ENCODE results near the gene DSG2. TPM values are rescaled to one million over a fixed set of nuclear protein-coding genes. Genes with fewer than 3 reads are reported as not detected.
"Not testable (repeated sequence)": the region's sequence is repeated elsewhere in the genome, so short reads cannot be mapped to it uniquely, and the experiment has no call there.

DSG2 gene
- total RNA-seq = 100 to 1,000 TPM; 311 to 330 TPM
- long read RNA-seq, full-length matches to known transcripts = 271 of 424 reads
- long read RNA-seq, partial matches to known transcripts = 72 of 424 reads
- long read RNA-seq, other reads (novel, unspliced or antisense) = 81 of 424 reads

DNA sequence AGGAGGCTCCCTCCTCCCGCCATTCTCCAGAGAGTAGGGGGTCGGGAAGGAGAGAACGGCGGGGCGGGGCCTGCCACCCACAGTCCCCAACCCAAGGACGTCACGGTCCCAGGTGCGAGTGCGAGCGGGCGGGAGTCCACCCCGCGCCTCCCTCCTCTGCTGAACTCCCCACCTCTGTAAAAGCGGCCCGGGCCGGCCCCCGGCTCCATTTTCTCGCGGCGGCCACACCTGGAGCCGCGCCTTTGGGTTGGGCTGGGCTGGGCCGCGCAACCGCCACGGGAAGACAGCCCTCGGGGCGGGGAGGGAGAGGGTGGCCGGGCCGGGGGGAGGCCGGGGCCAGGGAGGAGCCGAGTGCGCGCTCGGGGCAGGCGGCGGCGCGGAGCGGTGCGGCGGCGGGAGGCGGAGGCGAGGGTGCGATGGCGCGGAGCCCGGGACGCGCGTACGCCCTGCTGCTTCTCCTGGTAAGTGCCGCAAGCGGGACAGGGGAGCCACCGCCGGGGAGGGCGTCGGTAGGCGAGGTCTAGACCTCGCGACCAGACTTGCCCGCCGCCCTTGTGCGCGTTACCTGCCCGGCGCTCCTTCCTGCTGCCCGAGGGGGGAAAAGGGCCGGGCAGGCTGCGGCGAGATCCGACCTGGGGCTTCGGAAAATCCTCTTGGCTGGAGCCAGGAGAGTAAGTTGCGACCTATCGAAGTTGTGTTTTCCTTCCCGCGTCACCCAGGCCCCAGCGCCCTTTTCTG is at the start of gene DSG2:
DSG2 (plus strand) TSS at position 342 of the 738 bp plus-strand sequence; CDS start at position 417, 75 bp downstream.
- intact Hi-C loops (cut with DNase I, micrococcal nuclease) = no loop called here
- peak; percentile 91 to 92 for DNase-seq
- peak; percentile 89 for ATAC-seq

DNA sequence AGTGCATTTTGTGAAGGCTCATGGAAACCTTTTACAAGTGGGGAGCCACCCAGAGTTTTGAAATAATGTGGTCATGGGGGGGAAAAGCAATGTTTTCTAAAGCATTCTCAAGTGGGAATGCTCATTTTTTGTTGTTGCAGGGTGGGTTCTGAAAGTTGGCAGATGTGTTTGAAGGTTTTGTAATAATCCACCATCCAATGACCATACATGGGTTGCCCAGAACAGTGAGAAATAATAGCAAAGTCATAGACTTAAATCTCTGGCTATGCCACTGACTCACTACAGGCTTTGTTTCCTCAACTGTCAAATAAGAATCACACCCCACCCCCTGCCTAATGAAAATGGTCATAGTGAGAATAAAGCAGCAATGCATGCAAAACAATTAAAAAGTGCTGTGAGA is 47.6 kb upstream of the DSG2 start:
- ATAC-seq (no peak), DNase-seq (no peak)
- intact Hi-C loops (cut with DNase I, micrococcal nuclease) = no loop called here

DNA sequence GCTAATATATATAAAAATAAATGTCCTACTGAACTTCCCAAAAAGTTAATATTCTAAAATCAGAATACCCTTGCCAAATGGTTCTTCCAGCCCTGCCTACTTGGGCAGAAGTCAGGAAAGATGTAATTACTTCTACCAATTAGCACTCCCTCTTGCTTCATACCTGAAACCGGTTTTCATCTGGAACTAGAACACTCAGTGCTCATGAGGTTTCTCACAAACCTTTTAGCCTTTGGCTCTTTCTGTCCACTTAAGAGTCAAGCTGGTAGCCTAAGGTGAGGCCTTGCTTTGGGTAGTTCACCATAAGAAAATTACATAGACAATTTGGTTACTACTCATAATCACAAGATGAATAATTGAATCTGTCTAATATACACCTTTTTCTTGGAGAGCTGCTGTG is 46.4 kb upstream of the DSG2 start:
- DNase-seq (no peak), ATAC-seq (no peak)
- intact Hi-C loops (cut with DNase I, micrococcal nuclease) = no loop called here

DNA sequence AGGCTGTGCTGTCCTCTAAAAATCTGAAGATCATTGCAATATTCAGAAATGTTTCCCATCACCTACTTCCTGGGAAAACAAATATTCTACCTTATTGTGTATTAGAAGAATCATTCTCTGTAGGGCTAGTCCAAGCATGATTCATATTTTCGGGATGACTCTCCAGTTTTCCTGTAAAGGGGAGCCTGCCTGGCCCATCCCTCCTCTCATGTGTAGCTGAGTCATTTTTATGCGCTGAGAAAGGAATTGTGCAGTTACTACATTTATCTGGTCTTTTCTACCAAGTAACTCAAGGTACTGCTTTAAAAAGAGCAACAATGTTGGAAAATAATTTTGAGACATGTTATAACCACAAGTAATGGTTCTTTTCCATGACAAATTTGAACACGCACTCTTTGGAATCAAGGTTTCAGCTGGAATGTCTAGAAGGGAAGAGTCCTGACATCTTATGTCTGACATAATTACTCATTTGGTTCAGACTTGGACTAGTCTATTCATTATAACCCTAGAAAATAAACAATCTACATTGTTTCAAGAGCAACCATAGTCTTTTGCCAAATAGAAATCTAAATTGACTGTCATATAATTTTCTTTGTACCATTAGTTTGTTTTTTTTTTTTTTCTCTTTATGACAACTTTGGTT is 43.8 kb upstream of the DSG2 start:
- DNase-seq = no peak
- no peak for ATAC-seq
- intact Hi-C loops (cut with DNase I, micrococcal nuclease) = no loop called here

DNA sequence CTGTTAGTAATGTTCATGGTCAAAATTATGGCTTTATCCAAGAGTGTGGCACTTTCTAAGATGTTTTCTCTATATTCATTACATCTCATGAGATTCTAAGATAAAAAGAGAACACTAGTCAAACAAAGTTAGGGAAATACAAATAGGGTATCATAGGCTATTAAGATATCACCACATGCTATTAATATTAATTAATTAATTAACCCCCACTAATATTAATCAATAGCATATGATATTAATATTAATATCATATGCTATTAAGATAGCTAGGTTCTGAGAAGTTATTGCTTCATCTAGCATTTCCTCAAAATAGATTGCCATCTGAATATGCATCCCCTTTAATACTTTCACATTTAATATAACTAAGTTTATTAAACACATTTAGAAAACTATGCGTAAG is 28.3 kb upstream of the DSG2 start:
- DNase-seq (no peak), ATAC-seq (no peak)
- intact Hi-C loops (cut with DNase I, micrococcal nuclease) = no loop called here

DNA sequence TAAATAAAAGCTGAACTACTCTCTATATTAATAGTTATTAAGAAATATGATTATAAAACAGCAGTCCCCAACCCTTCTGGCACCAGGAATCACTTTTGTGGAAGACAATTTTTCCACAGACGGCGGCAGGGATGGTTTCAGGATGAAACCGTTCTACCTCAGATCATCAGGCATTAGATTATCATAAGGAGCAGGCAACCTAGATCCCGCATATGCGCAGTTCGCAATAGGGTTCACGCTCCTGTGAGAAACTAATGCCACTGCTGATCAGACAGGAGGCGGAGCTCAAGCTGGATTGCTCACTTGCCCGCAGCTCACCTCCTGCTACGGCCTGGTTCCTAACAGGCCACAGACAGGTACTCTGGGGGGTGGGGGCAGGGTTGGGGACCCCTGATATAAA is 19.3 kb upstream of the DSG2 start:
- ATAC-seq = no peak
- intact Hi-C loops (cut with DNase I, micrococcal nuclease) = no loop called here
- no peak for DNase-seq

DNA sequence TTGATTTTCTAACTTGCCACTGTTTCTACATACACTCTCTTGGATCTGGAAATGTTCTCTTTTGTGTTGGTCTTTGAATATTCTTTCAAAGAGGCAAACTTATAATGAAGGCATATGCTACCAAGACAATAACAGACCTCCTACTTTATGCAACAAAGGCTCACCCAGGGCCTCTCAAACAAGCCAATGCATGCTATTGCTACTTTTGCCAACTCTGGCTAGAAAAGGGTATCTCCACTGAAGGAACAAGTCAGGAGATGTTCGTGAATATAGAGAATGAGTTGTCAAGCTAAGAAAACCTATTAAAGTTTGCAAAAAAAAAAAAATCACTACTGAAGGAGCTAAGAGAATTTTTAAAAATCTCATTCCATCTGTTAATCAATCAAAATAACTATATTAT is 15.9 kb upstream of the DSG2 start:
- intact Hi-C loops (cut with DNase I, micrococcal nuclease) = no loop called here
- DNase-seq (no peak), ATAC-seq (no peak)

DNA sequence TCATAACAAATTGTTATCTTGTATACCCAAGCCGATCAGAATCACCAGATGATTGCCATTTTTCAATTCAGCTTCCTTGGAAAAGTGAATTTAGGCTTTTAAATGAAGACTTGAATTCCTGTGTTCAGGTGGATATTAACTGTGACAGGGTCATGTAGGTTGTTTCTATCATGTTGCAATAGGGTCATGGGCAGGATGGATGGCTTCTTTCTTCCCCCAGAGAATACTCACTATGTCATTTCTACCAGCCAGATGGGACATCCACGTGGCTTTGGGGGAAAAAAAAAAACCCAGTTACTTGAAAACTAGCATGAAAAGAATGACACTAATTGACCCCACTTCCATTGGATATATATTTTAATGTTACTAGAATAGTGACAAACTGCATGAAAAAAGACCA is 14.6 kb upstream of the DSG2 start:
- ATAC-seq = no peak
- intact Hi-C loops (cut with DNase I, micrococcal nuclease) = no loop called here
- DNase-seq = no peak

DNA sequence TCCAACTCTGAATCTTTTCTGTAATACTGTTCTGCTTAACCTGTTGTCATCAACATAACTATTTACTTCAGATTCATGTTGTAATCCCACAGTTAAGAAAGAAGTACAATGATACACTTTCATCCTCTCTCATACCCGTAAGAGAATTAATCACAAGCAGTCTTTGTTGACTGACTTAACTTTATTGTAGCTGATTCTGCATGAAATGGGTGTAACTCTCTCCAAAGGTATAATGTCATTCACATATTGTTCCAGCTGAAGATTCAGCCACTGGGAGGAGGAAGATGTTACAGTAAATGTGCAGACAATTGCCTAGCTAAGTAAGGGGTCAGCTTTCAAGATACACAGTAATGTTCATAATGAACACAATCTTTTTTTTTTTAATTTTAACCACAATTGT is 13.5 kb upstream of the DSG2 start:
- ATAC-seq = peak; percentile 83
- intact Hi-C loops (cut with DNase I, micrococcal nuclease) = no loop called here
- DNase-seq = no peak

DNA sequence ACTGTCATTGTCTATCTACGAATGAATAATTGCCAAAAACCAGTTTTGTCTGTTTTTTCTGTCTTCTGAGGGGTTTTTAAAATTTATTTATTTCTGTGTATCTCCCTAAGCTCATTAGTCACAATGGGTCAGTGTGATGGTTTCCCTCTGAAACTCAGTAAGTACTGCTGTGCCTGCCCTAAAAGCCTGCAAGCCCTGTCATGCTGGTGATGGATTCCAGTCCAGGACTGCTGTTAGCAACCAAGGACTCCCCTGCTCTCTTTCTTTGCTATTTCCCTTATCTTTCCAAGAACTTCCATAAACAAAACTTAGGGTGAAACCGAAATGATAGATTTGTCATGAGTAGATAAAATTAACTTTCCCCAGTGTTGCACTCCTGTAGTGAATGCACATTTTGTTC is 11.8 kb upstream of the DSG2 start:
- intact Hi-C loops (cut with DNase I, micrococcal nuclease) = no loop called here
- DNase-seq (no peak), ATAC-seq (no peak)

DNA sequence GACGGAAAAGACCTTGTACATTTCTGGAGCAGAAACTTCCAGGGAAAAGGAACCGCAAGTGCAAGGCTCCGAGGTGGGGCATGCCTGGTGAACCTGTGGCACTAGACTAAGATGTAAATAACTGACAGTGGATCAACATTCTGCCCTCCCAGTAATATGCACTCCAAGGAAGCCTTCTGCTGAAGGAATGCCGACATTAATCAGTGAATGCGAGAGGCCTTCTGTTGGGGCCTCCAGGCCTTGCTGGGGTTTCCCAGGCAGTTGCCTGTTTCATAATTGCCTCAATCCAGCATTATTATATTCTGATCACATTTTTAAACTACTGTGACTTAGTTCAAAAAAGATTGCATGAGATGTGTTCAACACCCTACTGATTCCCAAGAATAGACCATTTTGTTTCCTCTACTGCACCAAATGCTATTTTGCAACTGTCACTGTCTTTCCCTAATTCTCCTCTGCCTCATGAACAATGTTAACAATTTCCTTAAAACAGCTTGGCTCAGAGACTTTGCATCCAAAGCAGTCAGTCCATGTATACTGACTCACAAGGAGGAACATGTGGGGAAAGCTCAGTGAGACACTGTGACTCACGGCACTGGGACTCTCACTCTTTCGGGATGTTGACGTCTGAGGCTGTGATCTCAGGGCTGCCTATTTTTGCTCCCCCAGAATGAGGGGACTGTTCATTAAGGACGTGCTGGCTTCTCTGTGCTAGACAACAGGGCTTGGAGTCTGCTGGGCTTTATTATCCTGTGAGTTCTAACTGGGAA is 10.5 kb upstream of the DSG2 start:
- DNase-seq (no peak), ATAC-seq (no peak)
- intact Hi-C loops (cut with DNase I, micrococcal nuclease) = no loop called here

DNA sequence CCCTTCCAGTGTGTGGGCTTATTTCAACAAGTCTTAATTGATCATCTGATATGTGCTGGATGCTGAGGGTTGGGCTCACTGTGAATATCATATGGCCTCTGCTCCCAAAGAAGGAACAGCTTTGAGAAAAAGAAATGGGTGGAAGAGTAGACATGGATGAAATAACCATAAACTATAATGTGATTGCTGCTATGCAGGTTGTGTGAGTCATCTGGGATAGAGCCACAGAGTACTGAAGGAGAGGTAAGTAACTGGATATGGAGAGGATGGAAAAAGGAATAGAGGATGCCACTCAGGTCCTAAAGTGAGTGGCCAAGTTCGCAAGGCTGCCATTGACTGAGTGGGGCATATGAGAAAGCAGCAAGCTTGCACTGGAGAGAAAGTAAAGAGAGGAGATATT is 8.7 kb upstream of the DSG2 start:
- ATAC-seq (peak; percentile 78), DNase-seq (no peak)
- intact Hi-C loops (cut with DNase I, micrococcal nuclease) = no loop called here

DNA sequence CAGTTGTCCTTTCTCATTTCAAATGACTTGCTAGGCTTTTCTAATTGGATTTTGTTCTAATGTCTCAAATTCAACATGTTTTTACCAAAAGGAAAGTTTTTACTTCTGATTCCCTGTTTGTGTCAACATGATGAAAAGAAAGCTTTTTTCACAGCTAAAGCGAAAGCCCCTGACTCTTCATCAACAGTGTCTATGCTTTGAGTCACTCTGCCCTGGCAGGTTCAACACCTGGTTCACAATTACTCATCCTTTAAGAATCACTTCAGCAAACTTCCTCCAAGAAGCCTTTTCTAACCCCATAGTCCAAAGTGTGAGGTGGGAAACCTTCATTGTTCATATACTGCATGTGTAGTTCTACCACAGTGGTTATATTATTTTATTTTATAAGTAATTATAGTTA is 7.6 kb upstream of the DSG2 start:
- no peak for DNase-seq

DNA sequence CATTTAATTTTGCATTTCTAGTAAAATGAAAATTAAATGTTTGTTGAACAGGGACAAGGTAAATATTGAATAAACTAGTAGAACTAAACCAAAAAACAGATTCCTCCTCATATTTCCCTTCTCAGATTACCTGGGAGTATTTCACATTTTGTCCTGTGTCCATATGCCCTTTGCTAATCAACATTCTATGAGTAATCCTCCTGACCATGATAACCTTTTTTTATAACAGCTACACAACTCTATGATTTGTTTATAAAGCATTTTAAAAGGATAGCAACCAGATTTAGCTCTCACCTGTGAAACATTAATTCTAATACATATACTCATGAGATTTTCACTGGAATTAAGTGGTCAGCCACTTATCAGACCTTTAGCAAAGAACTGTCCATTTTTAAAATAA is 7.1 kb upstream of the DSG2 start:
- intact Hi-C loops (cut with DNase I, micrococcal nuclease) = no loop called here
- DNase-seq = no peak
- ATAC-seq = peak; percentile 66

More for the DNA sequence above, 7.6 kb upstream of the DSG2 start:
- intact Hi-C loops (cut with DNase I, micrococcal nuclease) = no loop called here
- peak; percentile 83 for ATAC-seq

DNA sequence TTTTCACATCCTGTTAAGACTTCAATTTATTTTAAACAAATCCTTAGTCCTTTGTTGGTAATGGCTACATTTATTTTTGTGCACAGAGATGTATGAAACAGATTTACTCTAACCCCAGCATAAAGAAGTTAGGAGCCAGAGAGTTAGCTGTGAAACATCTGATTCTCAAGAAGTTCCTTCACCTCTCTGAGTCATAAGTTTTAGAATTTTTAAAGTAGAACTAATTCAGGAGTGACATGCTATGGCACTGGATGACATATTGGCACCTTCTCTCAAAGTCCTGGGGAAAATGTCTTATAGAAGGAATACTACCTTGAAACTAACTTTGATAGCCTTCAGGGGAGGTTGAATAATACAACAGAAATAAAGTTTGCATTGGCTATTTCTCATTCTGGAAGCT is 6.4 kb upstream of the DSG2 start:
- ATAC-seq = no peak
- intact Hi-C loops (cut with DNase I, micrococcal nuclease) = no loop called here
- no peak for DNase-seq

DNA sequence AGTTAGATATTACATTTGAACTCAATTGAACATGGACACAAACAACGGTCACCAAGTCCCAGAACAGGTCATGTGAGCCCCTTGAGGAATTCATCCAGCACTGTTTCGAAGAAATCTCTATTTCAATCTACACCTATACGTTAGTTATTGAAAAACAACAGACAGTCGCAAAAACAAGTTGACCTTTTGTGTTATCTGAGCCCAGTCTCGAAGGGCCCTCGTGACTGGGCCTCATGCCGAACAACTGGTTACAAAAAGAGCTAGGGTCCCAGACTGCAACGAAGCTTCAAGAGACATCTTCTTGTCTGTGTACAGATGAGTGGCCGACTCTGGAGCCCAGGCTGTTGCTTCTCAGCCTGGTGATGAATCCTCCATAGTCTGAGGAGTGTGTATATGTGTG is 5.3 kb upstream of the DSG2 start:
- ATAC-seq = no peak
- intact Hi-C loops (cut with DNase I, micrococcal nuclease) = no loop called here
- no peak for DNase-seq

DNA sequence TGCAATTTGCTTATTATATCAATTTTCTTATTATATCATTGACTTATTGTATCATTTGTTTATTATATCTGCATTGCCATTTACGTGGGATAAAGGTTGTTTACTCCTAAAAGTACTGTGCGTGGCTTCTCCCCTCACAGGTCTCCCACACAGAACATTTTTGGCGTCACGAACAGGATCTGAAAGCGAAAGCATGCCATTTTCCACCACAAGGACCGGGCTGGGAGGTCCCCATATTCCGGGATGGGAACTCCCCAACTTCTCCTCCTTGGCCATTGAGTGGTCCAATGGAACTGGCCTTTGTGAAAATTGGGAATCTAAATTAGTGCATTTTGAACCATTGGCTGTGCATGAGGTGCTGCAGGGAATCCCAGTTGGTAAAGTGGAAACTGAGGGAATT is 4.8 kb upstream of the DSG2 start:
- DNase-seq (no peak), ATAC-seq (no peak)
- intact Hi-C loops (cut with DNase I, micrococcal nuclease) = no loop called here

DNA sequence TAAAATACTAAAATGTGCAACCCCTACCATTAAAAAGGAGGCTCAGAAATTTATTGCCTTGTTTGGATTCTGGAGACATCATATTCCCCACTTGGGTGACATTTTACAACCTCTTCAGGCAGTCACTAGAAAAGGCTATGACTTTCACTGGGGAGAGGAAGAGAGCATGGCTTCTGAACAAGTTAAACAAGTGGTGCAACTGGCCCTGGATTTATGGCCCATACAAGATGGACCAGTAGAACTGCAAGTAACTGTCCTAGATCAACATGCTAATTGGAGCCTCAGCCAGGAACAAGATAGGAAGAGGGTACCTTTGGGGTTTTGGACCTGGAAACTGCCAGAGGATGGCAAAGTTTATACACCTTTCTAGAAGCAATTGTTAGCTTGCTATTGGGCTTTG is 4.0 kb upstream of the DSG2 start:
- intact Hi-C loops (cut with DNase I, micrococcal nuclease) = no loop called here
- ATAC-seq (no peak), DNase-seq (no peak)

DNA sequence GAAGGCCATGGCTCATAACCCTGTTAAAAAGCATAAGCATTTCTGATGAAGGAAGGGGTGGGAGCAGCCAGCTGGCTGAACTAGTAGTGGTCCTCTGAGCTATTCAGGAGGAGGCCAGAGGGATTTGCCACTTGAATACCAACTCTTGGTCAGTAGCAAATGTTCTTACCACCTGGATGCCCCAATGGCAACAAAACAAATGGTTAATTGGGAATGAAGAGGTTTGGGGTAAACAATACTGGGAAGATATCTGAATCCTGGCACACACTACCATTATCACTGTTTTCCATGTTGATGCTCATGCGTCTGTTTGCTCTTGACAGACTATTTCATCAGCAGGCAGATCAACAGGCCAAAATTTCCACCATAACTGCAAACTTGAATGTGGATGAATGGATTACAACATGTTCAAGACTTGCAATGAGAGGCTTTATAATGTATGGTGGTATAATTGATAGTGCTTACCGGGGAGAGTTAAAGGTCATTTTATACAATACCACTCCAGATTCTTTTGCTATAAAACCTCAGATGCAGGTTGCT is 3.2 kb upstream of the DSG2 start:
- ATAC-seq; intact Hi-C loops (cut with DNase I, micrococcal nuclease); DNase-seq: not testable (repeated sequence)

DNA sequence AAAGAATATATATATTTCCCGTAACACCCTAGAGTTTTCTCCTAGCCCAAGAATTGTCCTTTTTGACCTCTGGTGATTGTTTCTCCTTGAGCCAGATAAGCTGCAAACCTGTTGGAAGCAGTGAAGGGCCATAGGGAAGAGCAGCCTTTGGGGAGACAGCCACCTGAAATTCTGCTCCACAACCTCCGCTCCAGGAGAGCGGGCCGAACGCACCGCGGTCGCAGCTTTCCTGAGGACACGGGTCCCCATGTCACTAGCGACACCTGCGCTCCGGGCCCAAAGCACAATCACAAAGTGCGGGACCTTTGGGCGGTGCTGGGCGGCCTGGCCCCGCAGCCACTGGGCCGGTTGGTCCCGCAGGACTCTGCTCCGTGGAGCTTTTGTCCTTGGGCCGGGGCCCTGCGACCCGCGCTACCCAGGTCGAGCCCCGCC is 557 bp upstream of the DSG2 start:
- intact Hi-C loops (cut with DNase I, micrococcal nuclease) = no loop called here
- peak; percentile 39 for ATAC-seq
- no peak for DNase-seq

Data from left colon (tissue), 2 donors.